GM19099 (cell line): ENCODE data around the gene SLC25A47.

Experiments
- POLR2A ChIP-seq: IDR thresholded peaks from 3 replicates; pipeline ENCODE4 v1.6.1; 2011; ENCODE audit warnings: low read depth; ENCODE audit not compliant: insufficient read length; ENCODE audit errors: extremely low read depth

The SLC25A47 gene

GRCh38 chr14:100295376-100296105, 27.6 kb upstream of the SLC25A47 start:
- no peak for TF ChIP-seq POLR2A

GRCh38 chr14:100296106-100296651, 27.0 kb upstream of the SLC25A47 start:
- no peak for TF ChIP-seq POLR2A

DNA sequence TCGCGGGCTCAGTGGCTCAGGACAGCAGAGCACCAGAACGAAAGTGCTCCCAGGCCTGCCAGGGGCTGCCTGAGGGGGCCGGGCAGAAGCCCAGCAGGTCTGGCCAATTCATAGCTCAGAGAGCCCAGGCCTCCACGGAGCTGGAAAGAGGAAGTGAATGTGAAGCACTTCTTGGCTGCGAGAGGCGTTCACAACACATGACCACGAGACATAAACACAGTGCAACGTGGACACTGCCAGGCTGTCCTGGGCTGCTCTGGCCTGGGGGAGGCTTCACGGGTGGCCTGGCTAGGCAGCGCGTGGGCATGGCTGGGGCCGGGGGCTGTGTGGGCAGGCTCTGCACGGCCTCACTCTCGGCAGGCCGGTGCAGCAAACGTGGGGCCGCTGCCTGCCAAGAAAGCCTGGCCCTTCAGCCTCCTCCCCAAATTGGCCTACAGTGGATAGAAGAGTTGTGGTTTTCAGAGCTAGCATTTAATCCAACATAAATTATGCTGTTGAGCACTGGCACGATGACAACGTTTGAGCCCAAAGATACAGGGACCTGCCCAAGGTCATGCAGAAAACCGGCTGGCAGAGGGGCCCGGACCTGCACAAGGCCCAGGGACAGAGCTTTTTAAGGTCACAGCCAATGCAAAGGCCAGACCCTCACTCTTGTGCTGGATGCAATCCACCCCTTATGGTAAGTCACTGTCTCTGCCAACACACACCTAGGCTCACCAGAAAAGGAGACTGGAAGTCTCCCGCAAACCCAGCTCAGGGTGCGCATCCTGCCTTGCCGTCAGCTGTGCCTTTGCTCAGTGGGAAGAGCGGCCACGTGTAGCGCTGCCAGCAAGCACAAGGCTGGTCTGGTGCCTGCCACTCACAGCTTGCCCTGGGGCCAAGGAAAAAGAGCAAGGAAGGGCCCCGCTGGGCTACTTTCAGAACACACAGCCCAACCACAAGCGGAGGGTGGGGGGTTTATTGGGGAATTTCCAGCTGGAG, 25.5 kb upstream of the SLC25A47 start:
- no peak for TF ChIP-seq POLR2A

GRCh38 chr14:100298551-100299237, 24.4 kb upstream of the SLC25A47 start:
- no peak for TF ChIP-seq POLR2A

- TF ChIP-seq POLR2A, result no peak
Observed at GRCh38 chr14:100299238-100299560, 23.9 kb upstream of the SLC25A47 start.

GRCh38 chr14:100302616-100303015, 20.5 kb upstream of the SLC25A47 start:
- no peak for TF ChIP-seq POLR2A

DNA sequence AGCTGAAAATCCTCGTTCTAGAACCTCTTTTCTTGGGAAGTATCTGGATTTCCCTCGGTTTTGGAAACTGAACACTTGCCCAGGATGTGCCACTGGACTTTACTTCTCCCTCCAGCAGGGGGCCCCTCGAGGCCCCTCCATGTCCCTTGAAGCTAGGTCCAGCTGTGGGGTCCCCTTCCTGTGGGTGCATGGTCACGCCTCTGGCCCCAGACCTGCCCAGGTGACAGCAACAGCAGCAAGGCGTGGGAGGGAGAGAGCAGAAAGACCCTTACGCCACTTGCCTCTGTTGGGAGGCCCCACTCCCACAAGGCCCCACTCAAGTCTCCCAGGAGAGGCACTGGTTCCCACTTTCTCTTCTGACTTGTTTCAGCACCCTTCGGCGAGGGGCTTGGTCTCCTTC, 20.0 kb upstream of the SLC25A47 start:
- TF ChIP-seq POLR2A, result no peak

DNA sequence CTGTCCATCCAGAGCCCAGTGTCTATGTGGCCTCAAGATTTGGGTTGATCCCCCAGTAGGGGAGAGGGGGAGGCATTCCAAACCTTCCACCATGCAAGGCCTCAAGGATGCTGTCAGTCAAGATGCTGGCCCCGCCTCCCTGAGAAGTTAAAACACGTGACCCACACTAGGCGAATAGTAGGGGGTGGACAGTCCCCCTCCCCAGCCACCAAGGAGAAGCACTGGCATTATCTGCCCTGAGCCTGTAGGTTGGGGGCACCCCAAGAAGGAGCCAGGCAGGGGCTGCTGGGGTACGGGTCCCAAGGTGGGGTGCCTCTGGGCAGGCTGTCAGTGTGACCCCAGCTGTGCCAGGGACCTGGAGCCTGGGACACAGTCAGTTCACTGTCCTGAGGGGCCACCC, 19.2 kb upstream of the SLC25A47 start:
- TF ChIP-seq POLR2A, result no peak

DNA sequence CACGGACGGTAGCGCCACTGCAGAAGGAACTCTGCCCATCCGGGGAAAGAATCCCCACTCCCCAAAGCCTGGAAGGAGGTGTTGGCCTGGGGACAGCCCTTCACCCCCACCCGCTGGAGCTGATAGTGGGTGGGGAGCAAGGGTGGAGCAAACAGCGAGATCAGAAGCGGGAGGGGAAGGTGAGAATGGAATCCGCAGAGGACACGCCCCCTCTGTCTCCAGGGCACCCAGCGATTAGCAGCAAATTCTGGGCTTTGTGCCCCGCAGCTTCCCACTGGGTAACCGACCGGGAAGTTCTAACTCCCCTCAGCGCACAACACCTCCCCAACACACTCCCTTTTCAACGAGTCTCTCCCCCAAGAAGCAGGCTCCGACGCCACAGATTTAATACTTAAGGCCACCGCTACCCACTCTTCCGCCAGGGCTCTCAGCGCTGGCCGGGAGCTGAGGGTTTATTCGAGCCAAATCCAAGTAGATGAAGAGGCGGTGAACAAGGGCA, 18.3 kb upstream of the SLC25A47 start:
- no peak for TF ChIP-seq POLR2A

GRCh38 chr14:100305324-100306100, 17.6 kb upstream of the SLC25A47 start:
- TF ChIP-seq POLR2A, result no peak

GRCh38 chr14:100306101-100306997, 16.8 kb upstream of the SLC25A47 start, which contains the start of gene SLC25A29:
Gene SLC25A29, minus strand, starts transcription at chr14:100306444. Its CDS starts 212 bp downstream, at chr14:100306232.
- TF ChIP-seq POLR2A, result peak; percentile 68

- TF ChIP-seq POLR2A, result no peak
Observed at GRCh38 chr14:100306998-100307765, 16.0 kb upstream of the SLC25A47 start.
